Left cardiac atrium (tissue), 4 donors: Measurements from ENCODE around the gene SPINK14. TPM values are rescaled to one million over a fixed set of nuclear protein-coding genes. Genes with fewer than 3 reads are reported as not detected.
A peak's percentile ranks its signal among the peaks of the same experiment; 100 is the strongest.

Experiments used
- ATAC-seq, 2 donors: fragments of 200-7000 bp; cut with Tn5 transposase; one replicate each; pipeline ENCODE4 v1.9.1; 2020; ENCODE audit warnings: mild to moderate bottlenecking in 2 of 2, moderate library complexity in 2 of 2
- DNase-seq: peaks from one replicate; pipeline ENCODE4 v3.0.0-alpha.2; 2020
- intact Hi-C, 2 donors: fragments of 100-400 bp; cut with DNase I; formaldehyde crosslinking; loops; one replicate each; pipeline versions ENCODE4 v1.14.1 to v1.15.1; 2022 to 2023
- total RNA-seq, 2 donors: library from RNA; stranded (reverse); fragmentation: NEBNext Ultra II Directional; extraction: Animal tissue kit (Norgen Biotek cat#: 25700); gene quantifications; one replicate each; pipeline ENCODE4 v1.2.1, GENCODE V29; 2021
- donor health status: DM: no; HTN: yes; CAD: no.
- donor health status: DM: no; HTN: yes; CAD: no; lungs with severe emphysema.
- donor health status: DM: yes; HTN: yes; CAD: no.
- donor health status: Dilated cardiomyopathy.

The SPINK14 gene
- total RNA-seq, 2 donors from 2014 or later: not detected

DNA sequence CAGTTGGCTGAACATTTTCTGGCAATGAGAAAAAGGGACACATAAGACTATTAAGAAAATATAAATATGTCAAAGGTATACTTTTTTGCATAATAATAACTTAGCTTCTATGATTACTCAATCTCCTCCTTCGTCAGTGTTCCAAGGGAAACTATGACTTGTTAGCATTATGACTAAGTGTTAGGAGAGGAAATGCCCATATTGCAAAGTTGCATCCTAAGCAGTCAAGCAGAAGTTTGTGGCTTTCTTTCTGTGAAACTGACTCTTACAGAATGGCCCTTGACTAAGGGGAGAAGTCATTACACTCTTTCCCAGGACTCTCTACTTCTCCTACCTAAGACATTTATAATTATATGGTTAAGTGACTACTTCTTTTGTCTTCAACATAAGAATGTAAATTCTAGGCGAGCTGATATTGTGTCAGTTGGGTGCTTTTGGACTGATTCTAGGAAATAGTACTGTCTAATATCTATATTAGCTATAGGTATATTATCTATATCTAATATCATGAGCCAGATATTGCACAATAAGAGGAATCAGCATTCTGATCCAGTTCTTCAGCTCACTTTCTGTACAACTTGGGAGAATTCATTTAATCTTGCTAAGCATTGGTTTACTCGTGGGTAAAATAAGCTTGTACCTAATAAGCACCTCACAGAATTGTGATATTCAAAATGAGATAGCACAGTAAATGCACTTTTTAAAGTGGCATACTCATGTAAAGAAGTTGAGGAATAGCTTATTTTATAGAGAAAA lies 18.1 kb downstream of the SPINK14 start:
- ATAC-seq (peak; percentile 27 to 71), DNase-seq (no peak)
- intact Hi-C loops: loop anchor here (10.0 kb wide), 1 partner anchor 188 kb away; no protein-coding TSS in a partner anchor

DNA sequence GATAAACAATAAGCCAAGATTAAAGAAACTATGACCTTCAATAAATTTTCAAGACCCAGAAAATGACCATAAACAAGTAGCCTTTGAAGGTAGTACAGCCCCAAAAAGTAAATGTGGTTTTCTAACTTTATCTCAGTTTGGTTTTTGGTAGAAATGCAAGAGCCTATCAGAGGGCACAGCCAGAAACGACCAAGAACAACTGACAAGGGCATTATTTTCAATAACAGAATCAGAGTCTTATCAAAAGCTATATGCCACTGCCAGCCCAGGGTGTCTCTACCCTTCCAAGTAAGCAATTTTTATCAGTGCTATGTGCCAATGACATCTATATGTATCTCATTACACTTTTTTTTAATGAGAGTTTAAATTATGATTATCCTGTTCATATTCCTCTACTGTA lies 22.7 kb downstream of the SPINK14 start:
- no peak for ATAC-seq
- no peak for DNase-seq
- intact Hi-C loops: no loop called here

DNA sequence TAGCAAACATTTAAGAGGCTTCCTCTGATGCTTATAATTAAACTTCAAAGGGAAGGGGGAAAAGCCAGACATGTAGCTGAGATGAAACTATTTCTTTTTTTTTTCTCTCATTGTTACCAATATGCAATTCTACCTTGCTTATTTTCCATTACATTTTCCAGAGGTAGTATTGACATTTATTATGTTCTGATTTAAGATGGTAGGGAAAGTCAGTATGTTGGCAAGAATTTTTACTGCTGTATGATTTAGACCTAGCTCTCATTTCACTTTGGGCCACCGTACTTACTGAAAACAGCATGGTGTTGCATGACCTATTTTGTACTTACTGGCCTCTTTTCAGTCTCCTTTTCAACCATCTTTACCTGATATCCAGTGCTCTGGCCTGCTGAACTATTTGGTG lies 24.9 kb downstream of the SPINK14 start:
- intact Hi-C loops: no loop called here
- DNase-seq (no peak), ATAC-seq (no peak)

GRCh38 chr5:148201151-148201550 lies 32.8 kb downstream of the SPINK14 start:
- DNase-seq (no peak), ATAC-seq (no peak)
- intact Hi-C loops: no loop called here

DNA sequence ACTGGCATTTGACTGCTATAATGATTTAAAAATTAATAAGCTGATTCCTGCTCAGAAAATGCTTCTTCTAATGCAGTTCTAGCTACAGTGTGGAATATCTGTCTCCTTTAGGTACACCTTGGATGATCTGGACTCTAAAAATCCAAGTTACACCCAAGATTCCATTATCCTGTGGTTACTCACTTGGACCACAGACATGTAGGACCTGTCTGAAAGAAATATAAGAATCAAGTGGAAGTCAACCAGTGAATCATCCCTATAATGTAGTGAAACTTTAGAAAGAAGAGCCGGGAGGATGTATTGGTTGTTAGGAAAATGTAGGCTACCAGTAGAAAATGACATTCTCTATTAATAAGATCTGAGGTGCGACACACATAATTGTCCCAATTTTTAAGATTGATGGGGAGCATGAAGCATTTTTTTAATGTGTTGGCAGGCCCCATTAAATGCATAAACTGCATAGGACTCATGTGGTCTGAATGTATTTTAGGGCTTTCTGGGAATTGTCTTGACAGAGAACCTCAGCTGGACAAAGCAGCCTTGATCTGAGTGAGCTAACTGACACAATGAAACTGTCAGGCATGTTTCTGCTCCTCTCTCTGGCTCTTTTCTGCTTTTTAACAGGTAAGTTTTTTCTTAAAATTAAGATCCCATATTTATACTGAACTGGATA lies 34.3 kb downstream of the SPINK14 start, which contains the start of gene SPINK6:
SPINK6 (plus strand) TSS at position 512 of the 673 bp plus-strand sequence; CDS start at position 567, 55 bp downstream.
- DNase-seq: no peak
- no peak for ATAC-seq
- intact Hi-C loops: no loop called here

DNA sequence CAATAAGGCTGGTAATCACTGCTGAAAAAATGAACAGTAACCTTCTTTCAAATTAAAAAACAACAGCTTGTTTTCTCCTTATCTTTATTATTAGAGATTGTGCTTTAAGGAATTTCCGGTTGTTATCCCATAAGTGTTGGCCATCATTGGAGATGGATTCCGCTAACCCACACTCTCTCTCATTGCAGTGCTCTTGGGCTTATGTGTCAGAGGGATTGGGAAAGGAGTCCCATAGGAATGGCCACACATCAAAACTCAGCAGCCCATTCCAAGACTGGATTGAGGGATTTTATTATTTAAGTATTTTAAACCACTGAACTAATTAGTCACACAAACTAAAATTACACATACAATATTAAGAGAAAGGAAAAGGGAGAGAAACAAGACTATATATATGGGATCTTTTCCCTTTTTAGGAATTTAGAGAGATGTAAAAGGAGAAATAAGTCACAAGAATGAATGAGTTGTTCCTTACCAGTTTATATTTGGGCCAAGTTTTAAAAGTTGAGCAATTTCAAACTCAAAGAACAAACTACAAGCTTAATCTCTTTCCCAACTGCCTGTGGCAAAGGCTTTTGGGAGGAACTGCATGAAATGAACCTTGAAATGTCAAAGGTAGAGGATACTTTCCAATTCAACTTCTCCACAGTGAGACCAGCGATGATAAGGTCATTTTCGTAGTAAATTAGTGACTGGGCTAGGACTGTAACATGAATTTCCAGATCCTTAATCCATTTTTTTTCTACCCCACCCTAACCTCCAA lies 36.9 kb downstream of the SPINK14 start:
- no peak for DNase-seq
- peak; percentile 61 to 82 for ATAC-seq
- intact Hi-C loops: no loop called here

GRCh38 chr5:148205865-148206264 lies 37.5 kb downstream of the SPINK14 start:
- no peak for DNase-seq
- no peak for ATAC-seq
- intact Hi-C loops: no loop called here

DNA sequence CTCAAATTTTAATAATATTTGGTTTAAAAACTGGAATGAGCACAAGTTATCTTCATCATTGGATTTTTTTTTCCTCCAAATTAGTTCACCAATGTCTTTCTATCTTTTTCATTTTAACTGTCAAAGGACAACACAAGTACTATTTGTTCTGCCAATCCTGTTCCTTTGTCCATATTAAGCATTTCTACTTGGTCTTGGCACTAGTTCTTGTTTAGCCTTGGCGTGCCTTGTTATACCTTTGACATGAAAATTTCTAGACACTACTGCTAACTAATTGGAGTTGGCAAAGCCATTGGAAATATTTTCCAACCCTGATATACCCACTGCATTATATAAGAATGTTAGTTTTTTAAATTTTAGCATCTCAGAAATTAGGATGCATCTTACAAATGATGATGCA lies 38.3 kb downstream of the SPINK14 start:
- ATAC-seq (no peak), DNase-seq (no peak)
- intact Hi-C loops: no loop called here

DNA sequence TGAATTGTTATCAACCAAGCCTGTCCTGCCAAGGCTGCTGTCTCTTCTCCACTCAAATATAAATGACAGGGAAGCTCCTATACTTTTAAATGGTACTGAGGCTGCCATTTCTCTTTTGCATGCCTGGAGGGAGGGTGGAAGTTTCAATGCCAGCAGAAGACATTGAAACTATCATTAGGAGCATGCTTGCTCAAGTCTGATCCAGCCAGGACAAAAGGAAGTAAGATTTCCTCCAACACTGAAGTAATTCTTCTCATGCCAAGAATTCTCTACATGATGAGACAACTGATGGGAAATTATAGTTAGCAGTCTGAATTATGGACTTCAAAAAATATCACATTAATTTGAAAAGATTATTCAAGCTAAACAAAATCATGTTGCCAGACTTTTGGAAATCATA lies 39.9 kb downstream of the SPINK14 start:
- ATAC-seq (peak in 1 of 2 donors; percentile 38), DNase-seq (no peak)
- intact Hi-C loops: no loop called here

- DNase-seq: no peak
- no peak for ATAC-seq
- intact Hi-C loops: no loop called here
These were observed 40.9 kb downstream of the SPINK14 start for GRCh38 chr5:148209151-148209770.

- intact Hi-C loops: no loop called here
- DNase-seq: no peak
- no peak for ATAC-seq
These were observed 46.4 kb downstream of the SPINK14 start for GRCh38 chr5:148214665-148215185.

DNA sequence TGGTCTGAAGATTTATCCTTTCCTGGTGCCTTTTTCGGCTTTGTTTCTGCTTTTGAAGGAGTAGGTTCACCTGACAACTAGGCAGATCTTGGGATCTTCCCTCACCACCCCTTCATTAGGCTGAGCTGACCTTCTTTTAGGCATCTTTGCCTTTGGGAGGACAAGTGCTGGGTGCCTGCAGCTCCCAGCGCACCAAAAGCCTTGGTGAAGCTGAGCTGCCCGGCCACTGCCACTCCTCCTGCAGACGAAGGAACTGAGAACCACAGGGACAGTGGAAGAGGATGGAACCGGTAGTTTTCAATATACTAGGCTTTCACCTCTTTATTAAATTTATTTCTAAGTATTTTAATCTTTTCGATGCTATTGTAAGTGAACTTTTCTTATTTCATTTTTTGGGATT lies 53.2 kb downstream of the SPINK14 start:
- no peak for ATAC-seq
- intact Hi-C loops: loop anchor here in 1 of 2 donors (2.0 kb wide), 1 partner anchor 59 kb away; no protein-coding TSS in a partner anchor
- no peak for DNase-seq

DNA sequence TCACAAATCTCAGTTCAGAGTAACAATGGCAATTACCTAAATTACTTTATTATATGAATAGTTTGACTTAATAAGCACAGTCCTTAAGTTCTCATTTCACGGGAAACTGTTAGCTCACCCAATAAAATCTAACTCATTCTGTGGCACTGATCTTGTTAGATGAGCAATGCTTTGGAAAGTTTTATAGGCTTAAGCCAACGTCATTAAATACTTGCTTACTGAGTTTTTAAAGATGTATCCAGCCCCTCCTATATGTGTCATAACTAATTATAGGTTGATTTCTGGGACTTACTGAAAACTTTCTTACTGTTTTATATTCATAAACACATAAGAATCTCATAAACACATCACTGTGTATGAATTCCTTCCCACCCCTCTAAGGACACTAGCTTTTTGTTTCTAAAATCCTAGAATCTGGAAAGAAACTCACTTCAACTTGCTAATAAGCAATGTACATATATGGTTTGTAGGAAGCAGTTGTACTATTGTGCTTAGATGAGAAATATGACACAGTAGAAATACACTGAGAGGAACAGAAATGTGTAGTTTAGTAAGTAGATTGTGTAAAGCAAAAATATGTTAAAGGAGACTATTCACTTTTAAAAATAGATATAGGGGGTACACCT lies 55.9 kb downstream of the SPINK14 start:
- no peak for ATAC-seq
- no peak for DNase-seq
- intact Hi-C loops: no loop called here

Other genes starting within 250 kb of the SPINK14 start
- gene SPINK5, start 104.6 kb upstream of the SPINK14 start, total RNA-seq: under 1 TPM; 0.18 to 0.65 TPM
- not detected for gene SPINK6, start 34.5 kb downstream of the SPINK14 start, total RNA-seq
- not detected for gene MARCOL, start 70.0 kb downstream of the SPINK14 start, total RNA-seq
- gene SPINK13, start 100.2 kb downstream of the SPINK14 start, total RNA-seq: not detected
- gene SPINK7, start 143.9 kb downstream of the SPINK14 start, total RNA-seq: not detected
- not detected for gene SPINK9, start 167.0 kb downstream of the SPINK14 start, total RNA-seq
- gene FBXO38, start 215.4 kb downstream of the SPINK14 start, total RNA-seq: 10 to 100 TPM; 33.5 to 39.6 TPM